ENCODE results near the gene CBFA2T3. TPM values are rescaled to one million over a fixed set of nuclear protein-coding genes. Genes with fewer than 3 reads are reported as not detected.
"Not testable (repeated sequence)": the region's sequence is repeated elsewhere in the genome, so short reads cannot be mapped to it uniquely, and the experiment has no call there.

CBFA2T3 gene
- total RNA-seq, 1 donor from 2014 or later = not detected

DNA sequence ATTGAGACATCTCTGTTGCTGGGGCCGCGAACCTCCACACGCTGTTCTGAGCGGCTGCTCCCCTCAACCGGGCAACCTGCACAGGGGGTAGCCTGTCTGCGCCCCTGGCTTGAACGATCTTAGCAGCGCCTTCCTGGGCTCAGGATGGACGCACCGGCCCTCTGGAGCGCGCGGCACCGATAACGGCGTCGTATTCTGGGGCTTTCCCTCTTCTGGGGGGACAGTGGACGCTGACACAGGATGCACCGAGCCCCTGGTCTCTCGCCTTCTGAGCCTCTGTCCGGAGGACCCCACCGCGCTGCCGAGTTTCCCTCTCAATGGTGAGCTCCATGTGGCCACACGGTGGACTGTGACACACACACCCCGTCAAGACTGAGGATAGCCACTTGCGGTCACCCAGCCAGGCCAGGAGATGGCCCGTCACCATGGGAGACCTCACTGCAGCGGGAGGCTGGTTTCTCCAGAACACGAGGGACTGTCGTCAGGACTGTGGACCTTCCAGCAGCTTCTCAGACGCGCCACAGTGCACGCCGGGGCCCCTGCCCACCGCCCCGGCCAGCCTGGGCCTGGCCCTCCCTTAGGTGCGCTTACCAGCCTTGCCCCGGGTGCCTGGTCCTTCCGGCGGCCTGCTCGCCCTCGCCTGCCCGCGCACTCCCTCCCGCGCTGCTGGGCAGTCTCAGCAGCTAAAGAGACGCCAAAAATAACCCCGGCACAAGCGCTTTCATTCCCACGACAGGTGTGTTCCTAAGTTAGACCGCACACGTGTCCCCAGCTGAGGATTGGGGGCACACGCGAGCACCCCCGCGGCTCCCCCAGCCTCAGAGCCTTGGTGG lies 80.6 kb downstream of the CBFA2T3 start:
- no peaks in the 10 kb centered on the region for H3K9me3 Mint-ChIP-seq (ENCODE audit: unreplicated experiment)
- no peak overlapping the region for H3K27ac Mint-ChIP-seq (ENCODE audit: unreplicated experiment)
- H3K4me3 Mint-ChIP-seq (ENCODE audit: unreplicated experiment) = no peak overlapping the region
- peaks cover 8% of the 10 kb centered on the region for H3K27me3 Mint-ChIP-seq (ENCODE audit: unreplicated experiment)
- TF ChIP-seq, protein P1, sequence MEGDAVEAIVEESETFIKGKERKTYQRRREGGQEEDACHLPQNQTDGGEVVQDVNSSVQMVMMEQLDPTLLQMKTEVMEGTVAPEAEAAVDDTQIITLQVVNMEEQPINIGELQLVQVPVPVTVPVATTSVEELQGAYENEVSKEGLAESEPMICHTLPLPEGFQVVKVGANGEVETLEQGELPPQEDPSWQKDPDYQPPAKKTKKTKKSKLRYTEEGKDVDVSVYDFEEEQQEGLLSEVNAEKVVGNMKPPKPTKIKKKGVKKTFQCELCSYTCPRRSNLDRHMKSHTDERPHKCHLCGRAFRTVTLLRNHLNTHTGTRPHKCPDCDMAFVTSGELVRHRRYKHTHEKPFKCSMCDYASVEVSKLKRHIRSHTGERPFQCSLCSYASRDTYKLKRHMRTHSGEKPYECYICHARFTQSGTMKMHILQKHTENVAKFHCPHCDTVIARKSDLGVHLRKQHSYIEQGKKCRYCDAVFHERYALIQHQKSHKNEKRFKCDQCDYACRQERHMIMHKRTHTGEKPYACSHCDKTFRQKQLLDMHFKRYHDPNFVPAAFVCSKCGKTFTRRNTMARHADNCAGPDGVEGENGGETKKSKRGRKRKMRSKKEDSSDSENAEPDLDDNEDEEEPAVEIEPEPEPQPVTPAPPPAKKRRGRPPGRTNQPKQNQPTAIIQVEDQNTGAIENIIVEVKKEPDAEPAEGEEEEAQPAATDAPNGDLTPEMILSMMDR (IDR thresholded peaks at IDR 0.05) = no peak
- peaks cover 12% of the 10 kb centered on the region for H3K4me1 Mint-ChIP-seq (ENCODE audit: unreplicated experiment)
- no peaks in the 10 kb centered on the region for H3K36me3 Mint-ChIP-seq (ENCODE audit: unreplicated experiment)
- DNase-seq (ENCODE audit: extremely low spot score, unreplicated experiment) = no peak

DNA sequence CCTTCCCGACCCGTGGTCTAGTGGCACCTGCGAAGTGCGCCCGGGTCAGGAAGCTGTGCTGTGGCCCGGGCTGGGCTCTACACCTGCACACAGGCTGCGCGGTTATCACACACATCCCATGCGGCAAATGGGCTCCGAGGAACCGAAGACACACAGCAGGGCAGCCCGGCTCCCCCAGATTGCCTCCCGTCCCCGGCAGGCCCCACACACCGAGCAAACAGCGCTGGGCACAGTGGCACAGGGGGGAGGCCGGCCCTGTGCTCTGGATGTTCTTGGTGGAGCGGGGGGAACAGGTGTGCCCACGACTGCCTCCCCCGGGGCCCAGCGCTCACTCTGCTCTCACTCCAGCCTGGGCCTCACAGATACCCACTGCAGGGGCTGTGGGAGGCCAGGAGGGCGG lies 81.7 kb downstream of the CBFA2T3 start:
- Mint-ChIP-seq H3K4me1 (ENCODE audit: unreplicated experiment) (peaks cover 12% of the 10 kb centered on the region), H3K27ac (ENCODE audit: unreplicated experiment) (no peak overlapping the region), H3K36me3 (ENCODE audit: unreplicated experiment) (no peaks in the 10 kb centered on the region), H3K4me3 (ENCODE audit: unreplicated experiment) (no peak overlapping the region), H3K9me3 (ENCODE audit: unreplicated experiment) (no peaks in the 10 kb centered on the region), H3K27me3 (ENCODE audit: unreplicated experiment) (peaks cover 14% of the 10 kb centered on the region)
- no peak for DNase-seq (ENCODE audit: extremely low spot score, unreplicated experiment)
- TF ChIP-seq, protein P1 (IDR thresholded peaks at IDR 0.05) = no peak

DNA sequence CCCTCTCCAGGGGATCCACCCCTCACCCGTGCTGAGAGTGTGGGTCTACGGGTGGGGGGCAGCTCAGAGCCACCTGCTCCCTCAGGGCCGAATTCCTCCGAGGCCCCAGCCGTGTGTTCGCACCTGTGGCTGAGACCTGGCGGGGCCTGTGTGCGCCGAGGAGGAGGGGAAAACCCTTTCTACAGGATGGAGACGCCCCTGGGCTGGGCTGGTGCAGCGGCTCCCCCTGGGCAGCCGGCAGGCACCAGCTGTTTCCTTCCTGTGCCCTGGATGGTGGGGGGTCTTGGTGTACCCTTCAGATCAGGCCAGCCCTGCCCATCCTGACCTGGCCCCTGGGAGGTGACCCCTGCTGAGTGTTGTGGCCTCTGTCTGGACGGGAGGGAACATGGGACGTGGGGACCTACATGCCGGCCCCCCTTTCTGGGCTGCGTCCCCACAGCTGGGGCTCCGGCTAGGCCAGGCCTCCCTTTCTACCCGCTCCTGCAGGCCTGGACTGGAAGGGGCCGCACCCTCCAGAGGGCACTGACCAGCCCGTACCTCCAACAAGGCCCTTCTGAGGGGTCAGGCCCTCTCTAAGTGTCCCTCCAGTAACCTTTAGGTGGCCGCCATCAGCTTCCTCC lies 82.2 kb downstream of the CBFA2T3 start:
- DNase-seq (ENCODE audit: extremely low spot score, unreplicated experiment) = no peak
- Mint-ChIP-seq H3K36me3 (ENCODE audit: unreplicated experiment) (no peaks in the 10 kb centered on the region), H3K9me3 (ENCODE audit: unreplicated experiment) (no peaks in the 10 kb centered on the region), H3K4me1 (ENCODE audit: unreplicated experiment) (peaks cover 12% of the 10 kb centered on the region), H3K4me3 (ENCODE audit: unreplicated experiment) (no peak overlapping the region), H3K27ac (ENCODE audit: unreplicated experiment) (no peak overlapping the region), H3K27me3 (ENCODE audit: unreplicated experiment) (peaks cover 14% of the 10 kb centered on the region)
- TF ChIP-seq, protein P1 (IDR thresholded peaks at IDR 0.05) = no peak

DNA sequence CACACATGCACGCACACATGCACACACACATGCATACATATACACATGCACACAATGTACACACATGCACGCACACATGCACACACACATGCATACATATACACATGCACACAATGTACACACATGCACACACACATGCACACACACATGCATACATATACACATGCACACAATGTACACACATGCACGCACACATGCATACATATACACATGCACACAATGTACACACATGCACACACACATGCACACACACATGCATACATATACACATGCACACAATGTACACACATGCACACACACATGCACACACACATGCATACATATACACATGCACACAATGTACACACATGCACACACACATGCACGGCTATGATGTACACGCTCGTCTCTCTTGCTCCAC lies 82.7 kb downstream of the CBFA2T3 start:
- not testable (repeated sequence) for H3K27ac Mint-ChIP-seq (ENCODE audit: unreplicated experiment); H3K36me3 Mint-ChIP-seq (ENCODE audit: unreplicated experiment); DNase-seq (ENCODE audit: extremely low spot score, unreplicated experiment); H3K4me3 Mint-ChIP-seq (ENCODE audit: unreplicated experiment); H3K9me3 Mint-ChIP-seq (ENCODE audit: unreplicated experiment)
- Mint-ChIP-seq H3K4me1 (ENCODE audit: unreplicated experiment) (peaks cover 12% of the 10 kb centered on the region), H3K27me3 (ENCODE audit: unreplicated experiment) (peaks cover 12% of the 10 kb centered on the region)

DNA sequence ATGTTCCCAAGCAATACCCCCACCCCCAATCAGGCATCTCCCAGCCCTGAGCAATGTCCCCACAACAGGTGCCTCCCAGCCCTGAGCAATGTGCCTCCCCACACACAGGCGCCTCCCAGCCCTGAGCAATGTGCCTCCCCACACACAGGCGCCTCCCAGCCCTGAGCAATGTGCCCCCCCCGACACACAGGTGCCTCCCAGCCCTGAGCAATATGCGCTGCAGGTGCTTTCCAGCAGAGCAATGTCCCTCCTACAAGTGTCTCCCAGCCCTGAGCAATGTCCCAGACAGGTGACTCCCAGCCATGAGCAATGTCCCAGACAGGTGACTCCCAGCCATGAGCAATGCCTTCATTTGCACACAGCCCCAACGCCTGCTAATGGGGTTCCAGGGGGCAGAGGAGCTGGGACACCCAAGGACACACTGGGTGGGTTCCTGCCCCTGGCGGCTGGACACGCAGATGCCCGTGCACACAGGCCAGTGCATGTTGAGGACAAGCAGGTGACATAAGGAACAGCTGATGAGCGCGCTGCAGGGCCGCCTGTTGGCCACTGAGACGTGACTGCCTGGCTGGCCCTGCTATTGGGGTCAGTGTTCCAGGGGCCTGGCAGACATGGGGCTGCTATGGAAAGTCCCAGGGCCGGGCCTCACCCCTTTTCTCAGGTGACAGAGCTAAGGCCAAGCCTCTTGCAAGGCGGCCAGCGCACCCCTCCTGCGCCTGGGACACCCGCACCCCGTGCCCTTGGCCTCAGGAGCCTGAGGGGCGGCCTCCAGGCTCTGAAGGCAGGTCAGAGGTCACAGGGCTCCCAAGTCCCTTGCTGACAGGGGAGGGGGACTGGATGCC lies 83.7 kb downstream of the CBFA2T3 start:
- no peak for DNase-seq (ENCODE audit: extremely low spot score, unreplicated experiment)
- H3K27ac Mint-ChIP-seq (ENCODE audit: unreplicated experiment) = no peak overlapping the region
- TF ChIP-seq, protein P1 (IDR thresholded peaks at IDR 0.05) = no peak
- no peak overlapping the region for H3K4me3 Mint-ChIP-seq (ENCODE audit: unreplicated experiment)
- H3K4me1 Mint-ChIP-seq (ENCODE audit: unreplicated experiment) = peaks cover 10% of the 10 kb centered on the region
- no peaks in the 10 kb centered on the region for H3K36me3 Mint-ChIP-seq (ENCODE audit: unreplicated experiment)
- no peaks in the 10 kb centered on the region for H3K9me3 Mint-ChIP-seq (ENCODE audit: unreplicated experiment)
- H3K27me3 Mint-ChIP-seq (ENCODE audit: unreplicated experiment) = peaks cover 5% of the 10 kb centered on the region
